CD14-positive monocyte (primary cell): ENCODE results near the gene PATL1. TPM values are rescaled to one million over a fixed set of nuclear protein-coding genes. Genes with fewer than 3 reads are reported as not detected.

Experiments used
- DNase-seq, 3 donors: peaks; one replicate each; pipeline ENCODE4 v3.0.0-alpha.2; 2011 to 2022
- H2AFZ ChIP-seq: 2 replicates; pipeline ENCODE4 v1.6.0; 2012; ENCODE audit warnings: mild to moderate bottlenecking, low read depth, low read length, inconsistent platforms; ENCODE audit not compliant: insufficient read depth, poor library complexity, severe bottlenecking
- H3K27ac ChIP-seq, 2 donors: 1 replicate in 1 of 2; 2 replicates in 1 of 2; pipeline ENCODE4 v1.5.1; 2012 to 2013; ENCODE audit warnings: low read length in 2 of 2, control low read depth in 1 of 2, inconsistent platforms in 1 of 2, low read depth in 1 of 2, mild to moderate bottlenecking in 1 of 2
- H3K27me3 ChIP-seq, 2 donors: one replicate each; pipeline versions ENCODE4 v1.6.0 to v1.6.1; 2011 to 2013; ENCODE audit warnings: low read length in 2 of 2; ENCODE audit not compliant: control insufficient read depth in 2 of 2, insufficient read depth in 2 of 2
- H3K36me3 ChIP-seq, 2 donors: replicated peaks in 1 of 2; 1 replicate in 1 of 2; 2 replicates in 1 of 2; pipeline versions ENCODE4 v1.5.1 to v1.6.1; 2012 to 2013; ENCODE audit warnings: low read length in 2 of 2, control low read depth in 1 of 2, inconsistent platforms in 1 of 2, mild to moderate bottlenecking in 1 of 2; ENCODE audit not compliant: insufficient read depth in 2 of 2, control insufficient read depth in 1 of 2
- H3K4me1 ChIP-seq, 2 donors: 1 replicate in 1 of 2; 2 replicates in 1 of 2; pipeline versions ENCODE4 v1.5.1 to v1.6.1; 2012 to 2013; ENCODE audit warnings: low read length in 2 of 2, control low read depth in 1 of 2, inconsistent platforms in 1 of 2, mild to moderate bottlenecking in 1 of 2, moderate library complexity in 1 of 2; ENCODE audit not compliant: insufficient read depth in 2 of 2, control insufficient read depth in 1 of 2
- H3K4me2 ChIP-seq: replicated peaks from 2 replicates; pipeline ENCODE3; 2012; ENCODE audit warnings: low read length, moderate library complexity, mild to moderate bottlenecking; ENCODE audit not compliant: poor library complexity, severe bottlenecking; ENCODE audit errors: extremely low read depth
- H3K4me3 ChIP-seq, 3 experiments: fragments of 200-600 bp in 1 of 3; sonication (generic) in 1 of 3; replicated peaks in 1 of 3; 1 replicate in 2 of 3; 2 replicates in 1 of 3; pipeline ENCODE4 v1.5.1; 2011 to 2013; ENCODE audit warnings: low read length in 3 of 3, mild to moderate bottlenecking in 3 of 3, control low read depth in 2 of 3, low read depth in 2 of 3, inconsistent platforms in 1 of 3, moderate library complexity in 1 of 3
- H3K79me2 ChIP-seq: 2 replicates; pipeline ENCODE4 v1.6.0; 2012; ENCODE audit warnings: mild to moderate bottlenecking, control low read depth, inconsistent platforms, low read length, moderate library complexity; ENCODE audit not compliant: insufficient read depth
- H3K9ac ChIP-seq: 2 replicates; pipeline ENCODE4 v1.6.0; 2017; ENCODE audit warnings: low read length, mild to moderate bottlenecking; ENCODE audit not compliant: insufficient read depth, poor library complexity, severe bottlenecking
- H3K9me3 ChIP-seq, 2 donors: replicated peaks in 1 of 2; 1 replicate in 1 of 2; 2 replicates in 1 of 2; pipeline versions ENCODE4 v1.5.1 to v1.6.1; 2012 to 2013; ENCODE audit warnings: low read length in 2 of 2, control low read depth in 1 of 2; ENCODE audit not compliant: control insufficient read depth in 1 of 2, insufficient read depth in 1 of 2
- H4K20me1 ChIP-seq: 2 replicates; pipeline ENCODE4 v1.6.0; 2012; ENCODE audit warnings: mild to moderate bottlenecking, low read length, control low read depth, moderate library complexity; ENCODE audit not compliant: insufficient read depth
- H3K27ac Mint-ChIP-seq, 7 donors: one replicate each; pipeline ENCODE4 v1.8.0; 2020; ENCODE audit warnings: mild to moderate bottlenecking in 7 of 7, mixed read lengths in 7 of 7, moderate library complexity in 6 of 7, inconsistent platforms in 2 of 7
- H3K27me3 Mint-ChIP-seq, 3 donors: one replicate each; pipeline ENCODE4 v1.8.0; 2021 to 2022; ENCODE audit warnings: low read depth in 3 of 3, mild to moderate bottlenecking in 3 of 3, mixed read lengths in 3 of 3, moderate library complexity in 3 of 3, inconsistent platforms in 1 of 3
- H3K36me3 Mint-ChIP-seq, 2 donors: one replicate each; pipeline ENCODE4 v1.8.0; 2020; ENCODE audit warnings: mixed read lengths in 2 of 2, inconsistent platforms in 1 of 2, mild to moderate bottlenecking in 1 of 2
- H3K4me1 Mint-ChIP-seq: one replicate; pipeline ENCODE4 v1.8.0; 2020; ENCODE audit warnings: mild to moderate bottlenecking, mixed read lengths
- H3K4me3 Mint-ChIP-seq, 2 donors: one replicate each; pipeline ENCODE4 v1.8.0; 2020; ENCODE audit warnings: mild to moderate bottlenecking in 2 of 2, mixed read lengths in 2 of 2, moderate library complexity in 1 of 2
- H3K9me3 Mint-ChIP-seq, 7 donors: one replicate each; pipeline ENCODE4 v1.8.0; 2020 to 2022; ENCODE audit warnings: mixed read lengths in 7 of 7, mild to moderate bottlenecking in 6 of 7, moderate library complexity in 6 of 7, inconsistent platforms in 2 of 7
- CTCF ChIP-seq: fragments of 200-600 bp; IDR thresholded peaks from one replicate; pipeline ENCODE4 v1.8.0; 2022; ENCODE audit warnings: antibody characterized with exemption, mild to moderate bottlenecking
- WGBS: methylation state at CpG from one replicate; pipeline ENCODE4 v1.1.5; 2013; ENCODE audit warnings: missing lambda C conversion rate; ENCODE audit not compliant: insufficient coverage; 5-methylcytosine and 5-hydroxymethylcytosine counted together
- intact Hi-C, 2 donors: fragments of 100-400 bp; cut with micrococcal nuclease; formaldehyde crosslinking; loops; one replicate each; pipeline versions ENCODE4 v1.15.0 to v1.15.1; 2023
- polyA plus RNA-seq, 3 donors: library from polyadenylated mRNA; depleted of rRNA in 1 of 3; unstranded in 2 of 3; stranded (reverse) in 1 of 3; fragments of 300-500 nt in 2 of 3; fragments of >200 nt in 1 of 3; fragmentation: Illumina TruSeq in 2 of 3; gene quantifications; 1 replicate in 2 of 3; 2 replicates in 1 of 3; pipeline ENCODE4 v1.2.3, GENCODE V29; 2012 to 2021

PATL1 gene
- polyA plus RNA-seq, 3 donors, result 4.1 to 49.3 (median 5.1) TPM

DNA sequence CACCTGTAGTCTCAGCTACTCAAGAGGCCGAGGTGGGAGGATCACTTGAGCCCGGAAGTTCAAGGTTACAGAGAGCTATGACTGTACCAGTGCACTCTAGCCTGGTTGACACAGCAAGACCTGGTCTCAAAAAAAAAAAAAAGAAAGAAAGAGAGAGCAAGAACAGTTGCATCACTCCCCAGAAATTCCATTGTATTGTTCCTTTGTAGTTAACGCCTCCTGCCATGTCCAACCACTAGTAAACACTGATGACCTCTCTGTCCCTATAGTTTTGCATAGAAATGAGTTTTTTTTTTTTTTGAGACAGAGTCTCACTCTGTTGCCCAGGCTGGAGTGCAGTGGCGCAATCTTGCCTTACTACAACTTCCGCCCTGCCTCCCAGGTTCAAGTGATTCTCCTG is 10.8 kb downstream of the PATL1 start:
- peaks cover 0 to 2% (median 0%) of the 10 kb centered on the region in 3 donors for H3K27me3 Mint-ChIP-seq

GRCh38 chr11:59654893-59655292 is 13.9 kb downstream of the PATL1 start:
- intact Hi-C loops, result no loop called here
- H3K36me3 Mint-ChIP-seq, result peaks cover 86 to 97% of the 10 kb centered on the region in 2 donors
- 80% methylated on average over 2 of the region's 4 CpGs for WGBS

More for the DNA sequence above, 10.8 kb downstream of the PATL1 start:
- intact Hi-C loops, result no loop called here
- TF ChIP-seq CTCF, result no peak
- H3K4me1 Mint-ChIP-seq, result peaks cover 15% of the 10 kb centered on the region
- peak overlapping the region in 1 of 7 donors; percentile 54 for H3K27ac Mint-ChIP-seq
- Histone ChIP-seq H3K4me1 (peaks cover 17 to 24% of the 10 kb centered on the region in 2 donors), H4K20me1 (peaks cover 90% of the 10 kb centered on the region), H3K4me2 (no peak overlapping the region), H3K9me3 (no peaks in the 10 kb centered on the region), H3K27ac (no peak overlapping the region), H3K9ac (no peak overlapping the region), H2AFZ (no peak overlapping the region), H3K36me3 (peaks cover 75 to 82% of the 10 kb centered on the region in 2 donors), H3K79me2 (peaks cover 44% of the 10 kb centered on the region), H3K4me3 (no peak overlapping the region), H3K27me3 (no peaks in the 10 kb centered on the region)
- H3K9me3 Mint-ChIP-seq, result no peaks in the 10 kb centered on the region
- peaks cover 63 to 79% of the 10 kb centered on the region in 2 donors for H3K36me3 Mint-ChIP-seq
- H3K4me3 Mint-ChIP-seq, result no peak overlapping the region
- WGBS, result 100% methylated on average over 2 of the region's 5 CpGs
- DNase-seq, result no peak

More at GRCh38 chr11:59654893-59655292, 13.9 kb downstream of the PATL1 start:
- H3K27me3 Mint-ChIP-seq, result no peaks in the 10 kb centered on the region
- H3K4me3 ChIP-seq, result no peak overlapping the region
- H3K9me3 Mint-ChIP-seq, result no peaks in the 10 kb centered on the region
- H3K4me1 Mint-ChIP-seq, result no peaks in the 10 kb centered on the region
- no peak overlapping the region for H2AFZ ChIP-seq
- H3K27me3 ChIP-seq, result no peaks in the 10 kb centered on the region
- TF ChIP-seq CTCF, result no peak
- DNase-seq, result no peak
- peaks cover 3 to 4% of the 10 kb centered on the region in 2 donors for H3K4me1 ChIP-seq
- H3K27ac Mint-ChIP-seq, result no peak overlapping the region
- no peaks in the 10 kb centered on the region for H3K9me3 ChIP-seq
- no peak overlapping the region for H3K4me3 Mint-ChIP-seq
- no peak overlapping the region for H3K27ac ChIP-seq
- no peak overlapping the region for H3K4me2 ChIP-seq
- H3K79me2 ChIP-seq, result peaks cover 26% of the 10 kb centered on the region
- peaks cover 79% of the 10 kb centered on the region for H4K20me1 ChIP-seq
- H3K9ac ChIP-seq, result no peak overlapping the region
- peaks cover 94 to 95% of the 10 kb centered on the region in 2 donors for H3K36me3 ChIP-seq
